Parathyroid adenoma (tissue), 2 donors: Measurements from ENCODE around the gene ANAPC2.

ENCODE experiments used
- H2AFZ ChIP-seq: fragments of 300-600 bp; sonication (generic); one replicate; pipeline ENCODE4 v1.7.0; 2017; ENCODE audit warnings: antibody characterized with exemption, mild to moderate bottlenecking
- H3K27ac ChIP-seq: fragments of 300-600 bp; sonication (generic); one replicate; pipeline ENCODE4 v1.7.0; 2017
- H3K27me3 ChIP-seq: fragments of 300-600 bp; sonication (generic); one replicate; pipeline ENCODE4 v1.7.0; 2017; ENCODE audit warnings: low read length; ENCODE audit not compliant: control insufficient read depth, insufficient read depth
- H3K36me3 ChIP-seq: fragments of 300-600 bp; sonication (generic); one replicate; pipeline ENCODE4 v1.7.0; 2017; ENCODE audit warnings: low read length; ENCODE audit not compliant: control insufficient read depth, insufficient read depth
- H3K4me1 ChIP-seq: fragments of 300-600 bp; sonication (generic); one replicate; pipeline ENCODE4 v1.7.0; 2017; ENCODE audit warnings: control low read depth
- H3K4me2 ChIP-seq: fragments of 300-600 bp; sonication (generic); one replicate; pipeline ENCODE4 v1.7.0; 2017; ENCODE audit warnings: low read length
- H3K4me3 ChIP-seq: fragments of 300-600 bp; sonication (generic); one replicate; pipeline ENCODE4 v1.7.0; 2017; ENCODE audit warnings: low read depth, low read length
- H3K79me2 ChIP-seq: fragments of 300-600 bp; sonication (generic); one replicate; pipeline ENCODE4 v1.7.0; 2017; ENCODE audit warnings: control low read depth
- H3K9ac ChIP-seq: fragments of 300-600 bp; sonication (generic); one replicate; pipeline ENCODE4 v1.7.0; 2017; ENCODE audit warnings: mild to moderate bottlenecking
- H3K9me3 ChIP-seq: fragments of 300-600 bp; sonication (generic); one replicate; pipeline ENCODE4 v1.7.0; 2017; ENCODE audit warnings: low read length; ENCODE audit not compliant: control insufficient read depth
- CTCF ChIP-seq: fragments of 300-600 bp; sonication (generic); IDR thresholded peaks from one replicate; pipeline ENCODE4 v1.7.0; 2017; ENCODE audit warnings: antibody characterized with exemption, mild to moderate bottlenecking
- donor health status: primary hyperparathyroidism.

ANAPC2 gene

GRCh38 chr9:137181680-137182079, 6.7 kb downstream of the ANAPC2 start:
- TF ChIP-seq CTCF, result no peak
- Histone ChIP-seq H3K36me3 (no peaks in the 10 kb centered on the region), H3K4me1 (no peaks in the 10 kb centered on the region), H3K79me2 (no peaks in the 10 kb centered on the region), H3K9ac (no peak overlapping the region), H3K27ac (no peak overlapping the region), H3K4me3 (no peak overlapping the region), H3K4me2 (no peak overlapping the region), H2AFZ (no peak overlapping the region), H3K27me3 (no peaks in the 10 kb centered on the region), H3K9me3 (no peaks in the 10 kb centered on the region)

- H3K4me2 ChIP-seq, result no peak overlapping the region
- no peaks in the 10 kb centered on the region for H3K27me3 ChIP-seq
- no peak overlapping the region for H2AFZ ChIP-seq
- no peak overlapping the region for H3K9ac ChIP-seq
- H3K36me3 ChIP-seq, result no peaks in the 10 kb centered on the region
- no peak for TF ChIP-seq CTCF
- H3K79me2 ChIP-seq, result no peaks in the 10 kb centered on the region
- H3K4me1 ChIP-seq, result no peaks in the 10 kb centered on the region
- H3K4me3 ChIP-seq, result no peak overlapping the region
- no peak overlapping the region for H3K27ac ChIP-seq
- H3K9me3 ChIP-seq, result no peaks in the 10 kb centered on the region
Observed at GRCh38 chr9:137180491-137180890, 7.9 kb downstream of the ANAPC2 start.

GRCh38 chr9:137179761-137180160, 8.6 kb downstream of the ANAPC2 start:
- no peaks in the 10 kb centered on the region for H3K36me3 ChIP-seq
- H2AFZ ChIP-seq, result no peak overlapping the region
- H3K27me3 ChIP-seq, result no peaks in the 10 kb centered on the region
- no peaks in the 10 kb centered on the region for H3K4me1 ChIP-seq
- no peaks in the 10 kb centered on the region for H3K9me3 ChIP-seq
- H3K79me2 ChIP-seq, result no peaks in the 10 kb centered on the region
- no peak overlapping the region for H3K27ac ChIP-seq
- H3K4me3 ChIP-seq, result no peak overlapping the region
- H3K9ac ChIP-seq, result no peak overlapping the region
- TF ChIP-seq CTCF, result no peak
- H3K4me2 ChIP-seq, result no peak overlapping the region

- Histone ChIP-seq H3K27ac (no peak overlapping the region), H3K27me3 (no peaks in the 10 kb centered on the region), H3K4me1 (no peaks in the 10 kb centered on the region), H2AFZ (no peak overlapping the region), H3K9ac (no peak overlapping the region), H3K4me3 (no peak overlapping the region), H3K9me3 (no peaks in the 10 kb centered on the region), H3K4me2 (no peak overlapping the region), H3K79me2 (no peaks in the 10 kb centered on the region), H3K36me3 (no peaks in the 10 kb centered on the region)
- no peak for TF ChIP-seq CTCF
Observed at GRCh38 chr9:137178939-137179630, 9.3 kb downstream of the ANAPC2 start.
